K562 (cell line): ENCODE measurements around the gene C22orf31.

ENCODE experiments used
- BDP1 ChIP-seq: IDR thresholded peaks from 3 replicates; pipeline ENCODE4 v1.6.1; 2011; ENCODE audit not compliant: insufficient read length, insufficient read depth
- BRF2 ChIP-seq: IDR thresholded peaks from 3 replicates; pipeline ENCODE4 v1.6.1; 2011; ENCODE audit warnings: borderline replicate concordance, mild to moderate bottlenecking; ENCODE audit not compliant: insufficient read length, insufficient read depth
- CBX5 ChIP-seq: IDR thresholded peaks from 2 replicates; pipeline ENCODE4 v1.6.1; 2014; ENCODE audit warnings: low read depth, borderline replicate concordance
- CHD1 ChIP-seq: fragments of 200-600 bp; sonication (generic); IDR thresholded peaks from one replicate; pipeline ENCODE4 v1.6.1; 2012; ENCODE audit warnings: mild to moderate bottlenecking, moderate library complexity, low read length, inconsistent platforms
- CTCF ChIP-seq, 3 experiments: IDR thresholded peaks in 2 of 3; conservative IDR thresholded peaks in 1 of 3; 2 replicates each; pipeline ENCODE4 v1.5.1; 2011 to 2012; ENCODE audit warnings: low read length in 3 of 3, mild to moderate bottlenecking in 3 of 3, control low read depth in 2 of 3, improper control_type of control experiment in 1 of 3, inconsistent platforms in 1 of 3, low read depth in 1 of 3, mixed read lengths in 1 of 3, moderate library complexity in 1 of 3; ENCODE audit not compliant: insufficient read depth in 2 of 3
- FOXA1 ChIP-seq: fragments of 450-650 bp; IDR thresholded peaks from 2 replicates; pipeline ENCODE4 v1.6.1; 2016; ENCODE audit warnings: mild to moderate bottlenecking, borderline replicate concordance
- HMG20A ChIP-seq: fragments of 450-650 bp; formaldehyde crosslinking; conservative IDR thresholded peaks from 2 replicates; pipeline ENCODE4 v1.4.0; 2020; ENCODE audit warnings: mild to moderate bottlenecking, mixed read lengths
- MAFF ChIP-seq: IDR thresholded peaks from 2 replicates; pipeline ENCODE4 v1.6.1; 2012; ENCODE audit warnings: low read length, improper control_type of control experiment
- MAX ChIP-seq: sonication (generic); formaldehyde crosslinking; IDR thresholded peaks from 2 replicates; pipeline ENCODE4 v1.9.0; 2022; ENCODE audit warnings: mild to moderate bottlenecking, missing genetic modification reagents
- NFYB ChIP-seq: IDR thresholded peaks from 2 replicates; pipeline ENCODE4 v1.6.1; 2011; ENCODE audit warnings: mild to moderate bottlenecking, moderate library complexity; ENCODE audit not compliant: insufficient read length; ENCODE audit errors: extremely low read depth
- POLR2A ChIP-seq: fragments of 450-650 bp; conservative IDR thresholded peaks from 2 replicates; pipeline ENCODE4 v1.6.1; 2016
- RCOR1 ChIP-seq, 2 experiments: IDR thresholded peaks; 2 replicates each; pipeline ENCODE4 v1.6.1; 2012; ENCODE audit warnings: low read depth in 2 of 2, low read length in 2 of 2, borderline replicate concordance in 1 of 2, improper control_type of control experiment in 1 of 2
- SP1 ChIP-seq: sonication (generic); formaldehyde crosslinking; IDR thresholded peaks from 2 replicates; pipeline ENCODE4 v1.8.1; 2022; ENCODE audit warnings: mild to moderate bottlenecking, missing genetic modification reagents

- TF ChIP-seq CTCF (IDR thresholded peaks at IDR 0.05 in 2 of 3, conservative IDR thresholded peaks at IDR 0.05 in 1 of 3; ENCODE audit: insufficient read depth in 2 of 3, low read depth in 1 of 3, low read length in 3 of 3): no peak
- TF ChIP-seq CBX5: no peak
- no peak for TF ChIP-seq SP1 (CRISPR knock-in tag)
- TF ChIP-seq RCOR1 (IDR thresholded peaks at IDR 0.05; ENCODE audit: borderline replicate concordance in 1 of 2, low read depth in 2 of 2, low read length in 2 of 2): no peak
- TF ChIP-seq POLR2A: no peak
- no peak for TF ChIP-seq HMG20A
- no peak for TF ChIP-seq MAX (CRISPR knock-in tag)
- no peak for TF ChIP-seq MAFF
- TF ChIP-seq NFYB: no peak
- TF ChIP-seq BDP1: no peak
- no peak for TF ChIP-seq CHD1
- no peak for TF ChIP-seq FOXA1
- TF ChIP-seq BRF2: no peak
These were observed 49.3 kb upstream of the C22orf31 start for GRCh38 chr22:29110946-29111345.
